GM19025 (cell line): ENCODE data around the gene FAM107B.
"Not testable (repeated sequence)": the region's sequence is repeated elsewhere in the genome, so short reads cannot be mapped to it uniquely, and the experiment has no call there.

Source experiments
- ATAC-seq: cut with Tn5 transposase; IDR thresholded peaks from one replicate; pipeline ENCODE4 v1.9.1; 2021; ENCODE audit warnings: mild to moderate bottlenecking, low read depth, moderate library complexity; ENCODE audit not compliant: unreplicated experiment

The FAM107B gene

DNA sequence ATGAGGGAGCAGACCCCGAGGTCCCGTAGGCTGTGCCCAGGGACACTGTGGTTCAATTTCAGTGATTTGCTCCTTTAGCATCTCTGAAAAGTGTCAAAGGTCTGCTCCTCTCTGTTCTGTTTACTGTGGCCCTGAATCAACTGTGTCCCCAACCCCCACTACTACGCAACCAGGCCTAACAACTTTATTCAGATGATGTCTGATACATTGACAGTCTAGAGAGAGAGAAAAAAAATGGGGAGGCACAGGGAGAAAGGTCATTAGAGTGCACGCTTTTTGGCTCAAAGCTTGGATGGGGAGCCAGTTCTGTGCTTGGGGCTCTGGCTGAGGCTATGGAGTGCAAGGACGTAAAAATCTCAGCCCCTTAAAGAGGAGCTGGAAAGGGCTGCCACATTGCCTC lies 77.9 kb downstream of the FAM107B start:
- no peak for ATAC-seq

DNA sequence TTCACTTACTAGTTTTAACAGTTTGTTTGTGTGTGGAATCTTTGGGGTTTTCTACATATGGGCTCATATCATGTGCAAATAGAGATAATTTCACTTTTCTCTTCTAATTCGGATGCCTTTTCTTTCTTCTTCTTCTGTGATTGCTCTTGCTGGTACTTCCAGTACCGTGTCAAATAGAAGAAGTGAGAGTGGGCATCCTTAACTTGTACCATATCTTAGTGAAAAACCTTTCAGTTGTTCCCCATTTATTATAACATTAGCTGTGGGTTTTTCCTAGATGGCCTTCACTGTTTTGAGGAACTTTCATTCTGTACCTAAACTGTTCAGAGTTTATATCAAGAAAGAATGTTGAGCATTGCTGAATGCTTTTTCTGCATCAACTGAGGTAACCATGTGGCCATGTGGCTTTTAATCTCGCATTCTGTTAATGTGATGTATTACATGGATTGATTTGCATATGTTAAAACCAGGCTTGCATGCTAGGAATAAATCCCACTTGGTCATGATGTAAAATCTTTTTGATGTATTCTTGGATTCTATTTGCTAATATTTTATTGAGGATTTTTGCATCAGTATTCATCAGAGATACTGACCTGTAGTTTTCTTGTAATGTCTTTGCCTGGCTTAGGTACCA lies 78.7 kb downstream of the FAM107B start:
- ATAC-seq, result no peak

DNA sequence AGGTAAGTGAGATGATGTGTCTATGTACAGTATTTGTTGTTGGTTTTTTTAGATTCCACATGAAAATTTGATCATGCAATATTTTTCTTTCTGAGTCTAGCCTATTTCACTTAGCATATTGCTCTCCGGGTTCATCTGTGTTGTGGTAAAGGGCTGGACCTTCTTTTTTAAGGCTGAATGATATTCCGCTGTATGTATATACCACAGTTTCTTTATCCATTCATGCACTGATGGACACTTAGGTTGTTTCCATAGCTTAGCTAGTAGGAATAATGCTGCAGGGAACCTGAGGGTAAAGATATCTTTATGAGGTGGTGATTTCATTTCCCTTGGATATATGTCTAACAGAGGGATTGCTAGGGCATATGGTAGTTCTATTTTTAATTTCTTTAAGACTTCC lies 80.8 kb downstream of the FAM107B start:
- no peak for ATAC-seq

DNA sequence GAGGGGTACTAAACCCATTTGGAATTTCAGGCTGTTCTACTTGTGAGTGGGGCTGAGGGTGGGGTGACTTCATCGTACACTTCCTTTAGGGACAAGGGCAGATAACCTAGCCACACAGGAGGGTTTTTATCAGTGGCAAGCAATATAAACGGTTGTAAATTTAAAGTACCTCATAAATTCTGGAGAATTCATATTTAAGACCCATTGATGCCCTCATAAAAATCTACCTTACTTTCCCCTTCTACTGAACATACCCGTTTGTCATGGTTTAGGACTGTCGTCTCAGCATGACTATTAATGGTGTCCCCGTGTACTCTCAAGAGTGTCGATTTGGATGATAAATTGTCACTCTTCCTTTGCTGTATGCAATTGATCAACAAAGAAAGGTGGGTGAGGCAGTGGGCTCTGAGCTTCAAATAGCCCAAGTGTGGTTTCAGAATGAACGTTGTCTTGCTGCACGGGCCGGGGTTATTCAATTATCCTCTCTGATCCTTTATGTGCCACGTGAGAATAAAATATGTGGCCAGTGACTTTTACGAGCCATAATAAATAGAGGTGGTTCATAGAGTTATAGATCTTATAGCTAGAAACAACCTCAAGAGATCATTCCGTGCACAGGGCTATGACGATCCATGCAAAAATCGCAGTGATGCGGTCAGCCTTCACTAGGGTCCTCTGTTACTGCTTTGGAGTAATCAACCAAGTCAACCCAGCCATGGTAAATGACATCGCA lies 82.2 kb downstream of the FAM107B start:
- no peak for ATAC-seq

DNA sequence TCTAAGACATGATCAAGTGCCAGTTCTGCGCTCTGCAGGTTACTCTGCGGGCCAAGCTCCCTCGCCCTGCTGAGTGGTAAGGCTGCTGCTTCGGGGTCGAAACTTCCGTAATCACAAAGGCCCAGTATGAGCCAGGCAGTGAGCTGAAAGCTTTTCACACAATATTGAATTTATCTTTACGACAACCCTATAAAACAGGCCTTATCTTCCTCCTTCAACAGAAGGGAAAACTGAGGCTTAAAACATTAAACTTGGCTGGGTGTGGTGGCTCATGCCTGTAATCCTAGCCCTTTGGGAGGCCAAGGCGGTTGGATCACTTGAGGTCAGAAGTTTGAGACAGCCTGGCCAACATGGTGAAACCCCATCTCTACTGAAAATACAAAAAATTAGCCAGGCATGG lies 83.3 kb downstream of the FAM107B start:
- ATAC-seq, result no peak

DNA sequence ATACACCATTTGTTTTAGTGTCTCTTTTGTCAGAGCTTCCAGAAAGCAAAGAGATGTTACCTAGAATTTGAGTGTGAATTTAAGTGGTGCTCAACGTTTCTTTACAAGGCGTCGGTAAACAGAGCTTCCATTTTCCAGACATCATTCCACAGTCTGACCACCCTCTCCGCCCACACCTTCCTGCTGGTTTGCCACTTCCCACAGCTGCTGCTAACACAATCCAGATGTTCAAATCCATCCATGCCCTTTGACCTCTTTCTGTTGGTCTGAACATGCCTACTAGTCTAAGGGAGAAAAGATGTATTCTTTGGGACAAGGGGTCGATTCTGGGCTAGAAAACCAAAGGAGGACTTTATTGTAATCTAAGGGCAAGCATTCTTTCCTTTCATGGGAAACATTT lies 86.1 kb downstream of the FAM107B start:
- ATAC-seq, result no peak

DNA sequence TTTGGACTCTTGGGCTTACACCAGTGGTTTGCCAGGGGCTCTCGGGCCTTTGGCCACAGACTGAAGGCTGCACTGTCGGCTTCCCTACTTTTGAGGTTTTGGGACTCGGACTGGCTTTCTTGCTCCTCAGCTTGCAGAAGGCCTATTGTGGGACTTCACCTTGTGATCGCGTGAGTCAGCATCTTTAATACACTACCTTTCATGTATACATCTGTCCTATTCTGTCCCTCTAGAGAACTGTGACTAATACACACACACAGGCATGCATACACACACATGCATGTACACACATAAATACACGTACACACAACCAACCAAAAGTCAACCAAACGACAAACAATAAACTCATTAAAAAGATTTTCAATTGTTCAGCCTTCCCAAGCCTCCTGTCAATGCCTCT lies 86.5 kb downstream of the FAM107B start:
- ATAC-seq, result not testable (repeated sequence)

DNA sequence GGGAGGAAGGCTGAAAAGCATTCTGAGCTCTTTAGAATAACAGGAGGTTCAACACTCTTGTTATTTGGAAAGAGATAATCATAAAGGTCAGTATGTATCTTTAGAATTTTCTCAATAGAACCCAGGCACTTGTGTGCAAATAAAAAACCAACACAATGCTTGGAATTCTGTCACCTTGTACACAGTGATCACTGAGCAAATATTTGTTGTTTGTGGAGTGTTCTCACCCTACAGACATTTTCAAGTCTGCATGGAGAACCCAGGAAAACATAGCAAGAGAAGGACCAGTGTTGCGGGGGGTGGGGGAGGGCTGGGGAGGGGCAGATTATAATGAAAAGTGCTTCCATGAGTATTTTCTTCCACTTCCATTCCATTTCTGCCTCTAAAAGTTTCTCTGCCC lies 87.4 kb downstream of the FAM107B start:
- ATAC-seq, result no peak

DNA sequence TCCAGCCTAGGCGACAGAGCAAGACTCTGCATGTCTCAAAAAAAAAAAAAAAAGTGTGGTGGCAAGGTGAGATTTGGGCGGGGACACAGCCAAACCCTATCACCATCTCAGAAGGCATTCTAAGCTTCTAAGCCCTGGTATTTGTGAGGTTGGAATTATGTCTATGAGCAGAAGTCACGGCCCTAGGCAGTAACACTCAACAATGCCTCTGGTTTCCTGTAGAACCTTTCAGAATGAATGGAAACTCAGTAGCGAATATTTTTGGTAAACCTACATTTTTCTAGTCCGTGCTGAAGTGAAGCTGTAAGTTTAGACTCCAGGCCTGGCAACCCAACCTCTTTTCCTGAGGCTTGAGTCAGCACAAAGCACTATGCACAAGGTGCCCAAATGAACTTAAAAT lies 88.3 kb downstream of the FAM107B start:
- ATAC-seq, result no peak

DNA sequence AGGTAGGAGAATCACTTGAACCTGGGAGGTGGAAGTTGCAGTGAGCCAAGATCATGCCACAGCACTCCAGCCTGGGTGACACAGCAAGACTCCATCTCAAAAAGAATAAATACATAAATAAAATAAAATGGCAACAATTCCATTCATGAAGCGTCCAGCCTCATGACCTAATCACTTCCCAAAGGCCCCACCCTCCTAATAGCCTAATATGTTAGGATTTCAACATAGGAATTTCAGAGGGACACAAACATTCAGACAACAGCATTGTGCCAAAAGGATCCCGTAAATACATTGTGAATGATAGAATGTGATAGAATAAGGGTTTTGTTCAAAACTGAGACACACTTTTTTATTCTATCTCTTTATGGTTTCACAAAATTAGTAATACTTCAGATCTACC lies 90.3 kb downstream of the FAM107B start:
- ATAC-seq, result no peak

DNA sequence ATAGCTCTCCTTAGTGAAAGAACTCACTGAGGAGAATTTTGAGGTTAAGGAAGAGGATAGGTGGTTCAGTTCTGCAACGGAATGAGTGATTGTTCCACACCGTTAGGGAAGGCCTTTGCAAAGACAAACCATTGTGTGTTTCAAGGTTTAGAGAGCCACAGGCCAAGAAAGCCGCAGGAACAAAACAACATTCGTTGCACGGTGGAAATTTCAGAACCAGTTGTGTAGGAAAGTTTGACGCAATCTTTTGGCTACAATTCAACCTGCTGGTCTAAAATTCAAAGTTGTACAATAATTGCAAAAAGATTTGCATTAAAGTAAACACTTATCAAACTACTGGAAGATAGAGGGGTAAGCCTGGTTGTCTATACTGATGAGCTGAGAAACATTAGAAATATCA lies 91.4 kb downstream of the FAM107B start:
- ATAC-seq, result no peak

DNA sequence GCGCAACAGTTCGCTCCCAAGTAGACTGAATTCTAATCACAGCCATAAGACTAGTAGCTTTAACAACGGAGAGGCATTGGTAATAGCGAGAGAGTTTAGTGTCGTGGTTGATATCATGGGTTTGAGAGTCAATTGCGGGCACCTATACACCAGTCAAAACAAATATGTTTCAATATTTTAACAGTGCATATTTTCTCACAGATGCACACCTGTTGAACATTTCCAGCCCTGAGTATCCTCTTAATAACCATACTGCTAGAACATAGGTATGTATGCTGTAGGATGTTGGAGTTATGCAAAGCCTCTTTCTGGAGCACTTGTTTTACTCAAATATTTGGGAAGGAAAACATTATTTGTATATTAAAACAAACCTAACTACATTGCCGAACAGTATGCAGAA lies 92.9 kb downstream of the FAM107B start:
- ATAC-seq, result no peak

DNA sequence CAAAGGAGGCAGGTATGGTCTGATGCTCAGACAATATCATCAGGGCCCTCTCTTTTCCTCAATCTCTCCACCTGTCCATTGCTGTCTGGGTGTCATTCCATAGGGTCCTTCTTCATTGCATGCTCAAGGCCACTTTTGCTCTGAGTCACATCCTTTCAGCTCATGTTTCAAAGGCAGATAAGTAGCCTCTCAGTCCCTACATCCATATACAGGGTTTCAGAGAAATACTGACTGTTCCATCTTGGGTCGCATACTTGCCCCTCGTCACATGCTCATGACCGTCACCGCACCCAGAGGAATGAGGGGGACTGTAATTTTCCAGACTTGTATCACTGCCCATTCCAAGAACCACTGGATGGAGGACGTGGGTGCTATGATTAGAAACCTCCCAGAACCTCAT lies 93.4 kb downstream of the FAM107B start:
- ATAC-seq, result no peak

DNA sequence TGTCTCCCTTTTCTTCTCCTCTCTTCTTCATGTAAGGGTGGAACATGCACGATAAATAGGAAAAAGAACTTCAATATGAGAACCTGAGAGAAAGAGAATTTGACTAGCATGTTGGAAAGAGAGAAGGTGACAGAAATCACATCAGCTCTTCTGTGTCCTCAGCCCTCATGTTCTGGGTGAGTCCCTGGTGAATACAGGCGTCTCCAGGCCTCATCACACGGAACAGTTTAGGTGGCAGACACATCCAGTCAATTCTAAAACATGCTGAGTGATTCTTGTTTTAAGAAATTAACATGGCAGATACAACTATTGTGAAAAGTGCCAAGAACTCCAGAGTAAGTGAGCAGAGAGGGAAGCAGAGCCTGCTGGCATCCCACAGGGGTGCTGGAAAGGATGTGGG lies 96.1 kb downstream of the FAM107B start:
- ATAC-seq, result no peak

DNA sequence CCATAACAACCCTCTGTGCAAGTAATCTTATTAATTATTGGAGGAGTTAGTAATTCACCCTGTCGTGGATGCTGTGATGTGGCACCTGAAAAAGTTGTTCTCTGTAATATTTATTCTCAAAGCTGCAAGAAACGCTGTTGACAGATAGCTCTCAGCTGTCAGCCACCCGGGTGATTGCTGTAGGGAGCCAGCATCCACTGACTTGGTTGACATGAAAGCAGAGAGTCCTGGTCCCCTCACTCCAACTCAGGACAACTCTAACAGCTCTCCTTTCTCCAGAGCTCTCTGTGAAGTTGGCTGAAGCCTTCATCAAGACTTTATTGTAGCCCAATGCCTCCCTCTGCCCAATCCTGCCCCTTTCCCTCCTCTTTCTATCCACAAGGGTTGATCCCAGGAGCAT lies 98.0 kb downstream of the FAM107B start:
- ATAC-seq, result no peak

DNA sequence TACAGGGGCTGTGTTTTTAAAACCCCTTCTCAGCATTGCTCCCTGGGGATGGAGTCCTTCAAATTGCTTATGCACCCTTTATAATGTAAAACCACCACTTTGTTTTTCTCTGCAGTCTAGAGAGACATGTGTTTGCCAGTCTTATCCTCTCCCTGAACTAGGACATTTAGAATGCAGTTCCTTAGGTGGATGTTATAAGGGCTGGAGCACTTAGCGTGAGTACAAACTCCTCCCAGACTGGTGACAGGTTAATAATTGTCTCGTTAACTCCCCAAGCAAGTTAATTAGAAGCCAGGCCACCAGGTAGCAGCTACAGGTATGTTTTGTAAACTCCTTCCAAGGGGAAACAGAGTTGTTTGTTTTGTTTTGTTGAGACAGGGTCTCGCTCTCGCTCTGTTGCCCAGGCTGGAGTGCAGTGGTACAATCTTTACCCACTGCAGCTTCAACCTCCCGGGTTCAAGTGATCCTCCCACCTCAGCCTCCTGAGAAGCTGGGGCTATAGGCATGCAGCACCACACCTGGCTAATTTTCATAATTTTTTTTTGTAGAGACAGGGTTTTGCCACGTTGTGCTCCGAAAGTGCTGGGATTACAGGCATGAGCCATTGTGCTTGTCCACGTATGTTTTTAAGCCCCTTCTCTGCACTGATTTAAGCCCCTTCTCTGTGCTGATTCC lies 100.2 kb downstream of the FAM107B start:
- no peak for ATAC-seq

DNA sequence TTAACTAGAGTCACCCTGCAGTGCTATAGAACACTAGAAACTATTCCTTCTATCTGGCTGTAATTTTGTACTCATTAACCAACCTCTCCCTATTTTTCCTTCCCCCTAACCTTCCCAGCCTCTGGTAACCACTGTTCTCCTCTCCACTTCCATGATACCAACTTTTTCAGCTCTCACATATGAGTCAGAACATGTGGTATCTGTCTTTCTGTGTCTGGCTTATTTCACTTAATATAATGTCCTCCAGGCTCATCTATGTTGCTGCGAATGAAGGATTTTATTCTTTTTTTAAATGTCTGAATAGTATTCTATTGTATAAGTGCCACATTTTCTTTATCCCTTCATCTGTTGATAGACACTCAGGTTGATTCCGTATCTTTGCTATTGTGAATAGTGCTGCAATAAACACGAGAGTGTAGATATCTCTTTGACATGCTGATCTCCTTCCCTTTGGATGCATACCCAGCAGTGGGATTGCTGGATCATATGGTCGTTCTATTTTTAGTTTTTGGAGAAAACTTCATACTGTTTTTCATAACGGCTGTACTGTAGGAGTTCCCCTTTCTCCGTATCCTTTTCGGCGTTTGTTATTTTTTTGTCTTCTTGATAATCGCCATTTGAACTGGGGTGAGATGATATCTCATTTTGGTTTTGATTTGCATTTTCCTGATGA lies 101.4 kb downstream of the FAM107B start:
- ATAC-seq, result no peak

DNA sequence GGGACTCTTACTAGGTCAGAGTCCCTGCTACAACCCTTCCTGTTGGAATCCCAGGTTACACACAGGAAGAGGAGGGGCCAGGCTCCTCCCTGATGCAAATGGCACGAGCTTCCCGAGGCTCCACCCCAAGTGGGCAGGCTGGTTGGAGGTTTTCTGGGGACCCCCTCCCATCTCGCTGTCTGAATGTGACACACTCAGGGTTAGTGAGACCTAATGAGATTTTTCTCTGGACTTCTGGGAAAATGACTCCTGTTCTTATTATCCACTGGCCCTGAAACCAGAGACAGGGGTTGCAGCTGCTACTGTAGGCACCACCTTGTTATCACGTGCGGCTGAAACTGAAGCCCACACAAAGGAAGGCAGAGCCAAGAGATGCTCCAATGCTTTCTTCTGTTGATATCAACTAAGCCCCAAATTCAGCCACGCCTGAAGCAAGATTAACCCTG lies 103.3 kb downstream of the FAM107B start:
- ATAC-seq, result no peak

DNA sequence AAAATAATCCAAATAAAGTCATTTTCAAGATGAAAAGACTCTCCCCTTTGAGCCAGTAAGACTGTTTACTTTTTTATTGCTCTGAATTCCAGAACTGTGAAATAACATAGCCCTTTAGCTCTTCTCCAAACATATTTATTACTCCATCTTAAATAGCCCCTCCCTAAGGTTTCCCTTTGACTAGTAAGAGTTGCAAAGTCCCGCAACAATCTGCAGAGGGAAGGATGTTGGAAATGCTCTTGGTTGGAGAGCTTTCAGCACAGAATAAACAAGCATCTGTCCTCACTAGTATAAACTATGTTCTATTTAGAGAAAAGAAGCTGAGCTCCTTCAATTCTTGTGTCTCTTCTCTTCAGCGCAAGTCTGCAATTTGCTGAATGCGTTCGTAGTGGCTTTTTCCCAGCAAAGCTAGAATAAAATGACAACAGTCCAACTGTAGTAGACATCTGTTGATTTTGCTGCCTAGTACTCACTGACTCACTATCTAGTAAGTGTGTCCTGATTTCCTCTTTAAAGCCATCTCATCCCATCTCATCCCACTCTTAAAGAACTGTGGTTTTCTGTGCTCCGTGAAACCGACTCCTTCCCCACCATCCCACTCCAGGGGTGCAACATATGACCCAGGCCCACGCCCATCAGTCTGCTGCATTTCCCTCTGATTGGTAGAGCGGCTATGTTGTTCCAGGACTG lies 104.0 kb downstream of the FAM107B start:
- ATAC-seq, result no peak

DNA sequence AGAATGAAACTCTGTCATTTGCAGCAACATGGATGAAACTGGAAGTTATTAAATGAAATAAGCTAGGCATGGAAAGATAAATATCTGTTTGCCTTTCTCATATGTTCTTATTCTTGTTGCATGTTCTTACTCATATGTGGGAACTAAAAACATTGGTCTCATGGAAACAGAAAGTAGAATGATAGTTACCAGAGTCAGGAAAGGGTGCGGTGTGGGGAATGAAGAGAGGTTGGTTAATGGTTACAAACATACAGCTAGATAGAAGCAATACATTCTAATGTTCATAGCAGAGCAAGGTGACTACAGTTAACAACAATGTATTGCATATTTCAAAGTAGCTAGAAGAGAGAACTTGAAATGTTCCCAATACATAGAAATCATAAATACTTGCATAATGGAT lies 105.1 kb downstream of the FAM107B start:
- no peak for ATAC-seq

DNA sequence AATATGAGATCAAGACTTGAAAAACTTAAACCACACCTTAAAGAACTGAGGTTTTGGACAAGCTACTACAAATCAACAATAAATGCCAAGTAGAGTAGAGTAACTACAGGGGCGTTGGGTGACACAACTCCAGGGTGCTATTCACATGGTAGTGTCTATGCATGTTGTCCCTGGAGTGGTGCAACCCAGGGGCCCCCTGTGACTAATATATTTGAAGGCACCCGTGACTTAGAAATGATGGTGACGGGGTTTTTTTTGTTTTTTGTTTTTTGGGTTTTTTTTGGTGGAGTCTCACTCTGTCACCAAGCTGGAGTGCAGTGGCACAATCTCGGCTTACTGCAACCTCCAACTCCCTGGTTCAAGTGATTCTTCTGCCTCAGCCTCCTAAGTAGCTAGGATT lies 106.9 kb downstream of the FAM107B start:
- no peak for ATAC-seq
